ENCODE measurements around the gene CFAP61. TPM values are rescaled to one million over a fixed set of nuclear protein-coding genes. Genes with fewer than 3 reads are reported as not detected.

CFAP61 gene
- polyA plus RNA-seq, 1 of the 3 experiments (the other 2 are of a cell fraction), result 0.26 TPM

DNA sequence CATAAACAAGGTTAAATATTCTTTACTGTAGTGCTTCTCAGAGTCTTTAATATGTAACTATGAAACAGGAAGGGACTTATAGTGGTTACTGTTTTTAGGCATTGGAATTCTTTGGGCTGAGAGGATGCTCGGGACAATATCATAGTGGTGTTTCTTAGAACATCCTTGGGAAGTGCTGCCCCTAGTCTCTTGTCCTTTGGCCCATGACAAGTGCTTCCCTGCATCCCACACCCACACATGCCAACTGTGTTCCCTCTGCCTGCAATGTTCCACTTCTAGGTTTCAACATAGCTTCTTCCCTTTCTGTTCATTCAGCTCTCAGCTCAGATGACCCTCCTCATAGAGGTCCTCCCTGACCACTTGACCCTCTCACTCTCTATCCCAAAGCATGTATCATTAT, 37.6 kb downstream of the CFAP61 start:
- Histone ChIP-seq H3K4me2 (no peak overlapping the region), H3K9me2 (no peaks in the 10 kb centered on the region), H3K36me3 (replicated peaks in 1 of 2; ENCODE audit: control insufficient read depth in 1 of 2, insufficient read depth in 2 of 2, low read length in 1 of 2) (no peaks in the 10 kb centered on the region), H3K4me3 (ENCODE audit: low read depth in 2 of 2, low read length in 1 of 2) (no peak overlapping the region), H3K79me2 (ENCODE audit: insufficient read depth) (no peaks in the 10 kb centered on the region), H3K27me3 (ENCODE audit: insufficient read depth) (no peaks in the 10 kb centered on the region), H3K27ac (ENCODE audit: low read depth in 2 of 2, low read length in 1 of 2) (no peak overlapping the region), H3K9me3 (no peaks in the 10 kb centered on the region), H4K20me1 (ENCODE audit: insufficient read depth) (no peaks in the 10 kb centered on the region), H2AFZ (ENCODE audit: low read depth) (no peak overlapping the region), H3K4me1 (ENCODE audit: control insufficient read depth in 1 of 2, insufficient read depth in 2 of 2, low read depth in 1 of 2, low read length in 1 of 2) (no peaks in the 10 kb centered on the region; a peak in 1 of 4 replicates), H3K9ac (no peak overlapping the region), H3F3A (replicated peaks; ENCODE audit: insufficient read depth) (no peaks in the 10 kb centered on the region)
- ChIA-PET CTCF (interaction anchor here (1.2 to 6.5 kb wide), 3 partner anchors 139 to 148 kb away, joined by 3 to 39 read pairs (median 4); no protein-coding TSS in a partner anchor), POLR2A (no interaction called here)
- TF ChIP-seq, protein P1, sequence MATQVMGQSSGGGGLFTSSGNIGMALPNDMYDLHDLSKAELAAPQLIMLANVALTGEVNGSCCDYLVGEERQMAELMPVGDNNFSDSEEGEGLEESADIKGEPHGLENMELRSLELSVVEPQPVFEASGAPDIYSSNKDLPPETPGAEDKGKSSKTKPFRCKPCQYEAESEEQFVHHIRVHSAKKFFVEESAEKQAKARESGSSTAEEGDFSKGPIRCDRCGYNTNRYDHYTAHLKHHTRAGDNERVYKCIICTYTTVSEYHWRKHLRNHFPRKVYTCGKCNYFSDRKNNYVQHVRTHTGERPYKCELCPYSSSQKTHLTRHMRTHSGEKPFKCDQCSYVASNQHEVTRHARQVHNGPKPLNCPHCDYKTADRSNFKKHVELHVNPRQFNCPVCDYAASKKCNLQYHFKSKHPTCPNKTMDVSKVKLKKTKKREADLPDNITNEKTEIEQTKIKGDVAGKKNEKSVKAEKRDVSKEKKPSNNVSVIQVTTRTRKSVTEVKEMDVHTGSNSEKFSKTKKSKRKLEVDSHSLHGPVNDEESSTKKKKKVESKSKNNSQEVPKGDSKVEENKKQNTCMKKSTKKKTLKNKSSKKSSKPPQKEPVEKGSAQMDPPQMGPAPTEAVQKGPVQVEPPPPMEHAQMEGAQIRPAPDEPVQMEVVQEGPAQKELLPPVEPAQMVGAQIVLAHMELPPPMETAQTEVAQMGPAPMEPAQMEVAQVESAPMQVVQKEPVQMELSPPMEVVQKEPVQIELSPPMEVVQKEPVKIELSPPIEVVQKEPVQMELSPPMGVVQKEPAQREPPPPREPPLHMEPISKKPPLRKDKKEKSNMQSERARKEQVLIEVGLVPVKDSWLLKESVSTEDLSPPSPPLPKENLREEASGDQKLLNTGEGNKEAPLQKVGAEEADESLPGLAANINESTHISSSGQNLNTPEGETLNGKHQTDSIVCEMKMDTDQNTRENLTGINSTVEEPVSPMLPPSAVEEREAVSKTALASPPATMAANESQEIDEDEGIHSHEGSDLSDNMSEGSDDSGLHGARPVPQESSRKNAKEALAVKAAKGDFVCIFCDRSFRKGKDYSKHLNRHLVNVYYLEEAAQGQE (IDR thresholded peaks at IDR 0.05; ENCODE audit: low read depth, low read length), result no peak
- TF ChIP-seq CHD2 (IDR thresholded peaks at IDR 0.05; ENCODE audit: low read length, partially characterized antibody) (no peak), RCOR1 (IDR thresholded peaks at IDR 0.05; ENCODE audit: low read length) (no peak), FOXJ3 (CRISPR knock-in tag; IDR thresholded peaks at IDR 0.05) (no peak), NRF1 (IDR thresholded peaks at IDR 0.05; ENCODE audit: low read depth, low read length) (no peak), TAF1 (IDR thresholded peaks at IDR 0.05; ENCODE audit: borderline replicate concordance, low read depth, low read length) (no peak), JUND (IDR thresholded peaks at IDR 0.05) (no peak), FOSL2 (IDR thresholded peaks at IDR 0.05; ENCODE audit: borderline replicate concordance, low read depth) (no peak), NFIC (IDR thresholded peaks at IDR 0.05; ENCODE audit: borderline replicate concordance) (no peak), TEAD4 (IDR thresholded peaks at IDR 0.05; ENCODE audit: borderline replicate concordance, insufficient read depth) (no peak), RAD21 (IDR thresholded peaks at IDR 0.05; ENCODE audit: low read length) (no peak), TCF12 (IDR thresholded peaks at IDR 0.05) (no peak), GATA2 (CRISPR knock-in tag; IDR thresholded peaks at IDR 0.05) (no peak)
- TF ChIP-seq, protein P2, sequence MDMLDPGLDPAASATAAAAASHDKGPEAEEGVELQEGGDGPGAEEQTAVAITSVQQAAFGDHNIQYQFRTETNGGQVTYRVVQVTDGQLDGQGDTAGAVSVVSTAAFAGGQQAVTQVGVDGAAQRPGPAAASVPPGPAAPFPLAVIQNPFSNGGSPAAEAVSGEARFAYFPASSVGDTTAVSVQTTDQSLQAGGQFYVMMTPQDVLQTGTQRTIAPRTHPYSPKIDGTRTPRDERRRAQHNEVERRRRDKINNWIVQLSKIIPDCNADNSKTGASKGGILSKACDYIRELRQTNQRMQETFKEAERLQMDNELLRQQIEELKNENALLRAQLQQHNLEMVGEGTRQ (IDR thresholded peaks at IDR 0.05; ENCODE audit: borderline replicate concordance, low read depth, low read length), result no peak
- TF ChIP-seq, protein P3, sequence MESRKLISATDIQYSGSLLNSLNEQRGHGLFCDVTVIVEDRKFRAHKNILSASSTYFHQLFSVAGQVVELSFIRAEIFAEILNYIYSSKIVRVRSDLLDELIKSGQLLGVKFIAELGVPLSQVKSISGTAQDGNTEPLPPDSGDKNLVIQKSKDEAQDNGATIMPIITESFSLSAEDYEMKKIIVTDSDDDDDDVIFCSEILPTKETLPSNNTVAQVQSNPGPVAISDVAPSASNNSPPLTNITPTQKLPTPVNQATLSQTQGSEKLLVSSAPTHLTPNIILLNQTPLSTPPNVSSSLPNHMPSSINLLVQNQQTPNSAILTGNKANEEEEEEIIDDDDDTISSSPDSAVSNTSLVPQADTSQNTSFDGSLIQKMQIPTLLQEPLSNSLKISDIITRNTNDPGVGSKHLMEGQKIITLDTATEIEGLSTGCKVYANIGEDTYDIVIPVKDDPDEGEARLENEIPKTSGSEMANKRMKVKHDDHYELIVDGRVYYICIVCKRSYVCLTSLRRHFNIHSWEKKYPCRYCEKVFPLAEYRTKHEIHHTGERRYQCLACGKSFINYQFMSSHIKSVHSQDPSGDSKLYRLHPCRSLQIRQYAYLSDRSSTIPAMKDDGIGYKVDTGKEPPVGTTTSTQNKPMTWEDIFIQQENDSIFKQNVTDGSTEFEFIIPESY (IDR thresholded peaks at IDR 0.05; ENCODE audit: borderline replicate concordance, low read depth), result no peak
- TF ChIP-seq, protein P4, sequence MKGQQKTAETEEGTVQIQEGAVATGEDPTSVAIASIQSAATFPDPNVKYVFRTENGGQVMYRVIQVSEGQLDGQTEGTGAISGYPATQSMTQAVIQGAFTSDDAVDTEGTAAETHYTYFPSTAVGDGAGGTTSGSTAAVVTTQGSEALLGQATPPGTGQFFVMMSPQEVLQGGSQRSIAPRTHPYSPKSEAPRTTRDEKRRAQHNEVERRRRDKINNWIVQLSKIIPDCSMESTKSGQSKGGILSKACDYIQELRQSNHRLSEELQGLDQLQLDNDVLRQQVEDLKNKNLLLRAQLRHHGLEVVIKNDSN (IDR thresholded peaks at IDR 0.05; ENCODE audit: borderline replicate concordance, low read depth), result no peak
- WGBS (ENCODE audit: low lambda C conversion rate), result 8% methylated on average over 1 of the region's 1 CpG
- DNase-seq, result no peak
